Gastrocnemius medialis (tissue), 4 donors: Measurements from ENCODE around the gene KIF16B. TPM values are rescaled to one million over a fixed set of nuclear protein-coding genes. Genes with fewer than 3 reads are reported as not detected.

Experiments
- ATAC-seq, 2 donors: fragments of 150-250 bp; one replicate each; pipeline ENCODE4 v1.9.1; 2016
- DNase-seq, 2 donors: peaks; one replicate each; pipeline ENCODE4 v3.0.0-alpha.2; 2019
- H3K27ac ChIP-seq, 4 donors: fragments of 200-600 bp; sonication (generic); 1 replicate in 1 of 4; 2 replicates in 3 of 4; pipeline ENCODE4 v1.5.1; 2016 to 2018; ENCODE audit warnings: mild to moderate bottlenecking in 2 of 4, moderate library complexity in 1 of 4
- H3K27me3 ChIP-seq, 3 donors: fragments of 200-600 bp; sonication (generic) in 2 of 3; 1 replicate in 1 of 3; 2 replicates in 2 of 3; pipeline versions ENCODE4 v1.5.1 to v1.6.0; 2016 to 2019; ENCODE audit warnings: mild to moderate bottlenecking in 1 of 3, moderate library complexity in 1 of 3
- H3K36me3 ChIP-seq, 2 donors: fragments of 200-600 bp; sonication (generic) in 1 of 2; one replicate each; pipeline ENCODE4 v1.5.1; 2017 to 2018
- H3K4me1 ChIP-seq, 2 donors: fragments of 200-600 bp; sonication (generic) in 1 of 2; one replicate each; pipeline ENCODE4 v1.5.1; 2016 to 2017; ENCODE audit warnings: mild to moderate bottlenecking in 2 of 2
- H3K4me3 ChIP-seq, 4 donors: fragments of 200-600 bp; sonication (generic) in 3 of 4; 1 replicate in 1 of 4; 2 replicates in 3 of 4; pipeline ENCODE4 v1.5.1; 2016 to 2019; ENCODE audit warnings: mild to moderate bottlenecking in 2 of 4
- H3K9me3 ChIP-seq, 3 donors: fragments of 200-600 bp; sonication (generic) in 2 of 3; 1 replicate in 1 of 3; 2 replicates in 2 of 3; pipeline ENCODE4 v1.5.1; 2016 to 2019
- CTCF ChIP-seq, 5 experiments: fragments of 450-650 bp in 3 of 5; fragments of 200-600 bp in 2 of 5; sonication (generic) in 2 of 5; IDR thresholded peaks in 4 of 5; conservative IDR thresholded peaks in 1 of 5; 1 replicate in 4 of 5; 2 replicates in 1 of 5; pipeline ENCODE4 v1.5.1; 2016 to 2019; ENCODE audit warnings: antibody characterized with exemption in 5 of 5, mild to moderate bottlenecking in 3 of 5, moderate library complexity in 3 of 5
- POLR2A ChIP-seq, 2 donors: fragments of 450-650 bp; IDR thresholded peaks; one replicate each; pipeline ENCODE4 v1.6.1; 2017; ENCODE audit warnings: antibody characterized with exemption in 2 of 2, mild to moderate bottlenecking in 2 of 2, moderate library complexity in 2 of 2
- in situ Hi-C, 4 donors: fragments of 200-750 bp; cut with MboI; loops; one replicate each; pipeline versions ENCODE4 v1.15.0 to v1.8.0; 2017; ENCODE audit warnings: low sequenced_read_pairs in 4 of 4
- intact Hi-C: fragments of 100-400 bp; cut with DNase I; formaldehyde crosslinking; loops from one replicate; pipeline ENCODE4 v1.15.1; 2023; ENCODE audit warnings: low total_unique reads
- total RNA-seq, 4 donors: library from RNA; depleted of rRNA; stranded (reverse); fragments of >200 nt; gene quantifications; one replicate each; pipeline versions ENCODE4 v1.1.0 to v1.2.3, GENCODE V29; 2016

KIF16B gene
- total RNA-seq, 4 donors from 2014 or later, result 13.4 to 23.9 (median 20.0) TPM

DNA sequence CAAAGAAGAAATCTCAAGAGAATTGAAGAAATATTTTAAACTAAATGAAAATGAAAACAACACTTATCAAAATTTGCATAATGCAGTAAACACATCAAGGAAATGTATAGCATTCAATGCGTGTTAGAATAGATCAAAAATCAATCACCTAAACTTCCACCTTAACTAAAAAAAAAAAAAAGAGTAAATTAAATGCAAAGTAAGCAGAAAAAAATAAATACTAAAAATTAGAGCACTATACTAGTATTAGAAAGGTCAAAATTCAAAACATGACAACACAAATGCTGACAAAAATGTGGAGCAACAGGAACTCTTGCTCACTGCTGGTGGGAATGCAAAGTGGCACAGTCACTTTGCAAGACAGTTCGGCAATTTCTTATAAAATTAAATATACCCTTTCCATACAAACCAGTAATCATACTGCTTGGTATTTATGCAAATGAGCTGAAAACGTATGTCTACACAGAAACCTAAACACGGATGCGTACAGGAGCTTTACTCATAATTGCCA lies 103.8 kb downstream of the KIF16B start:
- TF ChIP-seq POLR2A (IDR thresholded peaks at IDR 0.05) (no peak), CTCF (IDR thresholded peaks at IDR 0.05 in 4 of 5, conservative IDR thresholded peaks at IDR 0.05 in 1 of 5) (no peak)
- DNase-seq, result no peak
- no peak overlapping the region for H3K27ac ChIP-seq
- peaks cover 8 to 9% of the 10 kb centered on the region in 2 donors for H3K4me1 ChIP-seq
- no peaks in the 10 kb centered on the region for H3K9me3 ChIP-seq
- H3K36me3 ChIP-seq, result peaks cover 0 to 4% of the 10 kb centered on the region in 2 donors
- ATAC-seq, result no peak
- no peaks in the 10 kb centered on the region for H3K27me3 ChIP-seq
- H3K4me3 ChIP-seq, result no peak overlapping the region
- intact Hi-C loops (no loop called here), in situ Hi-C loops (loop anchor here in 1 of 4 donors (25.0 kb wide), 1 partner anchor 107 kb away; no protein-coding TSS in a partner anchor)

GRCh38 chr20:16462711-16463110 lies 110.5 kb downstream of the KIF16B start:
- ATAC-seq (no peak), DNase-seq (no peak)
- no peak overlapping the region for H3K27ac ChIP-seq
- peaks cover 16 to 19% of the 10 kb centered on the region in 2 donors for H3K4me1 ChIP-seq
- in situ Hi-C loops (loop anchor here in 1 of 4 donors (25.0 kb wide), 1 partner anchor 100 kb away; no protein-coding TSS in a partner anchor), intact Hi-C loops (no loop called here)
- TF ChIP-seq CTCF (IDR thresholded peaks at IDR 0.05 in 4 of 5, conservative IDR thresholded peaks at IDR 0.05 in 1 of 5), result no peak
- no peak for TF ChIP-seq POLR2A (IDR thresholded peaks at IDR 0.05)
- no peaks in the 10 kb centered on the region for H3K36me3 ChIP-seq
- H3K4me3 ChIP-seq, result no peak overlapping the region
- no peaks in the 10 kb centered on the region for H3K9me3 ChIP-seq
- no peaks in the 10 kb centered on the region for H3K27me3 ChIP-seq

DNA sequence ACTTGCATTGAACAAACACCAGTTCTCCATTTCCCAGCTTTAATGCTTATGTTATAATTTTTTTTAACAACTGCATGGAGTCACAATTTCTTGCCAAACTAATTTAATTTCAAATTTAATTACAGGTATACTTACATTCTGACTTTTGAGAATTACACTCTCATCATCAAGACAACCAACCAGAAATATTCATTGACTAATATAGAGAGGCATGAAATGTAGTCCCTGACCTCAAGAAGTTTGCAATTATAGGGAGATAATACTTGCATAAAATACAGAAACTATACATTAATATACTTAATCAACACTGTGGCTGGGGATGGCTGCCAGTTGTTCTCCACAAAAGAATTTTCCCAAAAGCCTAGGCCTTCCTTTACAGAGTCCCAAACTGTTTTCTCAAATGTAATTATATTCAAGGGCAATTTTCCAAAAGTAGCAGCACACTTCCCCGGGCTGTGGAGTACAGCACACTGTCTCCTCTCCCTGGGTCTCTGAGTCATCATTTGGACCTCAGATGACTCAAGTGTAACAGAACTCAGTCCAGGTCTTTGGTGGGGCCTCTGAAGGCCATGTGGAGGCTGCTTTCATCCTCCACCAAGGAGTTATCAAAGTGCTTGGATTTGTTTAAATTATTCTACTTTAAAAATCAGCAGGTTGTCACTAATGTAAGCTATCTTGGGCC lies 114.1 kb downstream of the KIF16B start:
- TF ChIP-seq CTCF (IDR thresholded peaks at IDR 0.05 in 4 of 5, conservative IDR thresholded peaks at IDR 0.05 in 1 of 5), result no peak
- TF ChIP-seq POLR2A (IDR thresholded peaks at IDR 0.05), result no peak
- Histone ChIP-seq H3K4me1 (peaks cover 16 to 19% of the 10 kb centered on the region in 2 donors), H3K27me3 (no peaks in the 10 kb centered on the region), H3K4me3 (no peak overlapping the region), H3K9me3 (no peaks in the 10 kb centered on the region), H3K27ac (peak overlapping the region in 3 of 4 donors; percentile 32 to 66 (median 51)), H3K36me3 (no peaks in the 10 kb centered on the region)
- peak; percentile 99 to 100 for ATAC-seq
- DNase-seq, result peak; percentile 63 to 68
- intact Hi-C loops (no loop called here), in situ Hi-C loops (loop anchor here in 1 of 4 donors (25.0 kb wide), 1 partner anchor 97 kb away; no protein-coding TSS in a partner anchor)

DNA sequence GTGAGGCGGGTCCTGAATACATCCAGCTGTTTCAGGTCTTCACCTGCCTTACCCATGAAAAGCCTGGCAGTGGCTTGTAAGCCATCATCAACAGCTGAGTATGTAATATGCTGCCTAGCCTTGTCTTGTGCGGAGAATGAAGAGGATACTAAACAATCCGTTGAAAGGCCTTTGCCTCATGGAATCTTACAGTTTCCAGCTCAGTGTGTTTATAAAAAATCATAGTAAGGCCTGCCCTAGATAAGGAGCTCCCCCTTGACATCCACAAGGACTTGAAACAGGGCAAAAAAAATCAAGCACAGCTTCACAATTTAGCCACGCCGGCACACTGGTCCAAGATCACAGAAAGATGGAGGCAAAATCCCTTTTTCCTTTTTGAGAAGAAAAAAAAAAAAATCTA lies 115.7 kb downstream of the KIF16B start:
- no peak for DNase-seq
- TF ChIP-seq POLR2A (IDR thresholded peaks at IDR 0.05), result no peak
- Histone ChIP-seq H3K27ac (no peak overlapping the region), H3K36me3 (no peaks in the 10 kb centered on the region), H3K9me3 (no peaks in the 10 kb centered on the region), H3K4me3 (no peak overlapping the region), H3K27me3 (no peaks in the 10 kb centered on the region), H3K4me1 (peaks cover 15 to 19% of the 10 kb centered on the region in 2 donors)
- intact Hi-C loops (no loop called here), in situ Hi-C loops (loop anchor here in 1 of 4 donors (25.0 kb wide), 1 partner anchor 95 kb away; no protein-coding TSS in a partner anchor)
- no peak for ATAC-seq

DNA sequence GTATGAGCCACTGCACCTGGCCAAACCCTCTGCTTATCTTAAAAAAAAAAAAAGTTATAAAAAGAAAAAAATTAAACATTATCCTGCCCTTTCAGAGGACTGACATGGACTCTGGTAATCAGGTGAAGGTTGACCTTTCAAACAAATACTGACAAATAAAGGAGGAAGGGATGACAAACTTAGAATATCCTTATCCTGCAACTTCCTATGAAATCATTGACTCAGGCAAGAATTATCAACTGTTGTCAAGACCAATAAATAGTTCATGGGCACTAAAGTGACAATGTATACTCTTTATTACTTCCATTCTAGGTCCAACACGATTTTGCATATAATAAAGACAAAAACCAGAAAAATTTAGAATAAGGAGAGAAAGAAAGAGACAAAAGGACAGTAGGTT lies 117.9 kb downstream of the KIF16B start:
- no peak for ATAC-seq
- DNase-seq, result no peak
- H3K4me1 ChIP-seq, result peaks cover 12 to 19% of the 10 kb centered on the region in 2 donors
- H3K9me3 ChIP-seq, result no peaks in the 10 kb centered on the region
- no peak overlapping the region for H3K4me3 ChIP-seq
- no peak for TF ChIP-seq CTCF (IDR thresholded peaks at IDR 0.05 in 4 of 5, conservative IDR thresholded peaks at IDR 0.05 in 1 of 5)
- TF ChIP-seq POLR2A (IDR thresholded peaks at IDR 0.05), result no peak
- in situ Hi-C loops (loop anchor here in 1 of 4 donors (25.0 kb wide), 1 partner anchor 93 kb away; no protein-coding TSS in a partner anchor), intact Hi-C loops (no loop called here)
- H3K27ac ChIP-seq, result no peak overlapping the region
- no peaks in the 10 kb centered on the region for H3K36me3 ChIP-seq
- H3K27me3 ChIP-seq, result no peaks in the 10 kb centered on the region
